NCI-H446 treated with DMSO at 0.1 percent for 48 hours (cell line): ENCODE data around the gene SOD2.
"Not testable (repeated sequence)": the region's sequence is repeated elsewhere in the genome, so short reads cannot be mapped to it uniquely, and the experiment has no call there.

Experiments
- DNase-seq: peaks from one replicate; lab custom pipeline; 2025; lab: John Stamatoyannopoulos, UW

The SOD2 gene

DNA sequence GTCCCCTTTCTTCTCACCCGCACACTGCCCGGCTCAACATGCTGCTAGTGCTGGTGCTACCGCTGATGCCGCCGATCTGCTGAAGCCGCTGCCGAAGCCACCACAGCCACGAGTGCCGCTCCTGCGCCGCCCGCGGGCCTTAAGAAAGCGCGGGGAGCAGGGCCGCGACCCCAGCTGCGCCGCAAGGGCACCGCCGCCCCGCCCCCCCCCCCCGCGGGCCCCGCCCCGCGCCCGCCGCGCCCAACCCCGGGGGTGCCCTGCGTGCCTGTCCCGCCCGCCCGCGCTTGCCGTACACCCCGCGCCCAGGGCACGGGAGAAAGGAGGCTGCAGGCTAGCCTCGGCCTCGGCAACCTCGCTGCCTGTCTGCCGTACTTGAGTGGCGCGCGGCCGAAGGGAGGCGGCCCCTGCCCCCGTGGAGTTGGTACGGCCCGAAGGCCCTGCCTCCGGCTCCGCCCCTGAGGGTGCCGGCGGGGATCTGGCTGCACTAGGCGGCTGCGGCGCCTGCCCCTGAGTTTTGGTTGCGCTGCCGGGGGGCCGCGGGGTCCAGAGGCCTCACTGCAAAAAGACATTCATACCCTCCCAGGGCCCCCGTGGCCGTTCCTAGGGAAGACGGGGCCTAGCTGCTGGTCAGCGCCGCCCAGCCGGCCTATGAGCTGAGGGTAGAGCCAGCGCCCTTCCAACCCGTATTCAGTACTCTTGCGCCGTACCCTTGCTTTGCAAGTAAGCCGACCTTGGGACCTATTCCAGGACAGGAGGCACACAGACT lies at the start of gene SOD2:
Gene SOD2 (minus strand): TSS at position 114 of the 766 bp plus-strand sequence. CDS start 74 bp downstream, at position 40.
- peak; percentile 47 for DNase-seq

DNA sequence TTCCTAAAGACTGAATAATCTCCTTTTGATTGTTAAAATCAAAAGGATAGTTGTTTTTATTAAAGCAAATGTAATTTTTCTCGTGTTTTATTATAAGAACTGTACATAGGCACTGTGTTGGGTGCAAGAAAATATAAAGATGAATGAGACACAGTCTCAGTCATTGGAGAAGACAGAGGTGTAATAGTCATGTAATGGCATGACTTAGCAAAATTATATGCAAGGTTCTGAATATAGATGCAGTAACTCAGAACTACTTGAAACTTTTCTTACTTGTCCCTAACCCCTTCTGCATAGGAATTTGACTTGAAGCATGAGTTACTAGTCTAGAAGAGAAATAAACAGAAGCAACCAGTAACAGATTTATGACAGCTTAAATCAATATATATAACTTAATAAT lies 49.1 kb upstream of the SOD2 start:
- no peak for DNase-seq

DNA sequence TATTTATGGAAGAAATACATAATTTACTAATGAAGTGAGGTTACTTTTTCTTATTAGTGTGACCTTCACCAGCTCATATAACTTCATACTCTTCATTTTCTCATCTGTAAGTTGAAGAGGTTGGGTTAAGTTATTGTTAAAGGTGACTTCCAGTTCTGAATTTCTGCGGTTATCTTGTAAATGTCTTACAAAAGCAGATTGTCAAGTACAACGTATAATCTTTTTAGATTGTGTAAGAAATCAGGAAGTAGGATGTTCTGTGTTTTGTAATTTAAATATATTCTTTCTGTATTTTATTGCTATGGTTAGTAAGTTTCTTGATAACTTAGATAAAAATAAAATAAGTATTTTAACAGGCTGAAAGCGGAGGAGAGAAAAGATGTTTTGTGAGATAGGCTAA lies 46.3 kb upstream of the SOD2 start:
- DNase-seq: no peak

DNA sequence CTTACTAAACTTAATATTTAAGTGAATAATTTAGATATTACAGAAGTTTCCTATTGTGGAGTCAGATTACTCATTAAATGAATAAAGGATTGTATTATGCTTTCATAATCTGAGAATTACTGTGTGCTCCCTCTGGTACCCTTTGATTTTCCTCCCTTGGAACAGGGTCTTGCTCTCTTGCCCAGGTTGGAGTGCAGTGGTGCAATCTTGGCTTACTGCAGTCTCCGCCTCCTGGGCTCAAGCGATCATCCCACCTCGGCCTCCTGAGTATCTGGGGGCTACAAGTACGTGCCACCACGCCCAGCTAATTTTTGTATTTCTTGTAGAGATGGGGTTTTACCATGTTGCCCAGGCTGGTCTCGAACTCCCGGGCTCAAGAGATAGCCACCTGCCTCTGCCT lies 43.9 kb upstream of the SOD2 start:
- no peak for DNase-seq

DNA sequence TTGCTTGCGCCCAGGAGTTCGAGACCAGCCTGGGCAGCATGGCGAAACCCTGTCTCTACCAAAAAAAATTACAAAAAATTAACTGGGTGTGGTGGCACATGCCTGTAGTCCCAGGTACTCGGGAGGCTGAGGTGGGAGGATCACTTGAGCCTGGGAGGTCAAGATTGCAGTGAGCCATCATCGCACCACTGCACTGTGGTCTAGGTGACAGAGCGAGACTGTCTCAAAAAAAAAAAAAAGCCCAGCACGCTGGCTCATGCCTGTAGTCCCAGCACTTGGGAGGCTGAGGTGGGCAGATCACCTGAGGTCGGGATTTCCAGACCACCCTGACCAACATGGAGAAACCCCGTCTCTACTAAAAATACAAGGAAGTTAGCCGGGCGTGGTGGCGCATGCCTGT lies 40.4 kb upstream of the SOD2 start:
- not testable (repeated sequence) for DNase-seq

DNA sequence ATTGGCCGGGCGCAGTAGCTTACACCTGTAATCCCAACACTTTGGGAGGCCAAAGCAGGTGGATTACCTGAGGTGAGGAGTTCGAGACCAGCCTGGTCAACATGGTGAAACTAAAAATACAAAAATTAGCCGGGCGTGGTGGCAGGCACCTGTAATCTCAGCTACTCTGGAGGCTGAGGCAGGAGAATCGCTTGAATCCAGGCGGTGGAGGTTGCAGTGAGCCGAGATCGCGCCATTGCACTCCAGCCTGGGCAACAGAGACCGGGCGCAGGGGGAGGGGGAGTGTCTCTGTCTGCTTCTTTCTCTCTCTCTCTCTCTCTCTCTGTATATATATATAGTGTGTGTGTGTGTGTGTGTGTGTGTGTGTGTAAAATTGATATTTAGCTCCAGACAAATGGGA lies 39.5 kb upstream of the SOD2 start:
- DNase-seq: not testable (repeated sequence)

DNA sequence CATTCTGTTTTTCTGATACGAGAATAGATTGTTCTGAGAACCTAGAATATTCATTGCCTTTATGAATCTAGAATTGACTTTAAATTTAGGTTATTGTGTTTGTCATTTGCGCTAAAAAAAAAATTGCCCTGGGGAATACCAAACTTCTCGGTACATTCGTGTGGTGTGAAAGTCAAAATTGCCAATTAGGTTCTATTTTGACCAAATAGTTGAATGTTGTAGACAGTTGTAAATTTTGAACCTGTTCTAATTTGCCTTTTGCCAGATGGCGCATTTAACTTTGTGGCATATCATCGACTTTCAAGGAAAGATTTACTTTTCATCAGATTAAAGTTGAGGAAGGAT lies 37.3 kb upstream of the SOD2 start:
- no peak for DNase-seq

DNA sequence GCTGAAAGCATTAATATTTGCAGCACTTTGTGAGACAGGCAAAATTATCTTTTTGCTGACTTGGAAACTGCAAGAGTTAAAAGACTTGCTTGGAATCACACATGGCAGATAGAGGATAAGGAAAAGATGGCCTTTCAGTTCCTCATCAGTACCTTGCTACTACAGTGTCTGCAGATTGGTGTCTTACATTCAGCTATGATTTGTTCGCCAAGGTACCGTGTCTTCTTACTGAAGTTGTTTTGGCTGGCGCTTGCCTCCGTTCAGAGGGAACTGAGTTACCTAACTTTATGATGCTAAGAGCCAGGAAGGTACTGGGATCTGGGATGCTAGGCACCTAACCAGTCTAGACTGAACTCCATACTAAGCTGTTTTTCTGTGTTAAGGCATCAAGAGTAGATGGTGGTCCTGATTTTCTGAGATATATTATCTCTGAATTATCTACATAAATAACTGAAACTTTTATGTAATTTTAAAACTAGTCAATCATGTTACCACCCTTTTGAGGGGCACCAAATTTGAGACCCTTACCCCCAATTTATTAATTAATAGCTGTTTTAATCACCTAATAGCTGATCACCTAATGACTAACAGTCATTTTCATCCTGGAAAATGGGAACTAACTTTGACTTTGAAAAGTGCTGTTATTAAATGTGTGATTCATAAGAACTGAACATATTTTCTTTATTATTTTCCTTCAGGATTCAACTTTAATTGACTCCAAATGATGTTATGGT lies 36.7 kb upstream of the SOD2 start:
- no peak for DNase-seq

DNA sequence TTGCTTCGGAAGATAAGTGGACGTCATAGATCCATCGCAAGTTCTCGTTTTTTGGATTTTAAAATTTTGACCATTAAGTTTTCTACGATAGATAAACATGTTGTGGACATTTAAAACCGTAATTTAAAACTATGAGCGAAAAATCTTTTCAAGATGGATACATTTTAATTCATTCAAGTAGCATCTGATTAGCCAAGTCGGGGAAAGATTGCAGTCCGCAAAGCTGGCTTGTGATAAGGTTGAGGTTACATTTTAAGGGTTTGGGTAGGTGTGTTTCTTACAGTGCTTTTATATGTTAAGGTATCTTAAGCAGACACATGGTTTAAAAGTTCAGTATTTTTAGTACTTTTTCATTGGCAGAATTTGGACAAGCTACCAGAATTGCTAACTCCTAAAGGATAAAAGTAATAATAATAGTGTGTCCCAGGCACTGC lies 35.5 kb upstream of the SOD2 start:
- no peak for DNase-seq

DNA sequence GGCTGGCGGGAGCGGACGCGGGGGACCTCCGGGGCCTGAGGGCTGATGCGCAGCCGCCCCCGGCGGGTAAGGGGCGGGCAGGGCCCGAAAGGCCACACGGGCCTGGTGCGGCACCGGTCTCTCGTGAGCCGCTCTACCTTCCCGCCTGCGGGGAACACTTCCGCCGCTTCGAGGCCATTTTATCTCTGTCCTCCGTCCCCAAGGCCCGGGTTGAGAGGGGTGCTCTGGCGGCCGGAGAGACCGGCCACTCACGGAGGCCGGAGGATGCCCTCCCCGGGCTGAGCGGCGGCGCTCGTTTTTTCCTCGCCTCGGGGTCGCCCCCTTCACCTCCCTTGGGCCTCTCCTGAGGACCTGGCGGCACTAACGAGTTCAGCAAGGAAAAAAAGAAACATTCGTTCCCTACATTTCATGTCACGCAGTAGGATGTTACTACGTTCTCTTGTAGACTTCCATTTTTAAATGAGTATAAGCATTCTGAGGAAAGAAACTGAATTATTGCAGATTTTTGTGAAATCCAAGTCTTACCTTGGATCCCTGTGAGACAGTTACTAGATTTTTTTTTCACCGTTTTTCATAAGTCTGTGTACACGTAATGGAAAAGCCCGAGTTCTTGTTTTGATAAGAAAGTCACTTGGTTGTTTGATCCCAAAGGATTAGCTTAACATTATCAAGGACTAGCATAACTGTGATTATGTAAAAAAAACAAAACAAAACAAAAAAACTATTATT lies 34.8 kb upstream of the SOD2 start:
- DNase-seq: no peak

DNA sequence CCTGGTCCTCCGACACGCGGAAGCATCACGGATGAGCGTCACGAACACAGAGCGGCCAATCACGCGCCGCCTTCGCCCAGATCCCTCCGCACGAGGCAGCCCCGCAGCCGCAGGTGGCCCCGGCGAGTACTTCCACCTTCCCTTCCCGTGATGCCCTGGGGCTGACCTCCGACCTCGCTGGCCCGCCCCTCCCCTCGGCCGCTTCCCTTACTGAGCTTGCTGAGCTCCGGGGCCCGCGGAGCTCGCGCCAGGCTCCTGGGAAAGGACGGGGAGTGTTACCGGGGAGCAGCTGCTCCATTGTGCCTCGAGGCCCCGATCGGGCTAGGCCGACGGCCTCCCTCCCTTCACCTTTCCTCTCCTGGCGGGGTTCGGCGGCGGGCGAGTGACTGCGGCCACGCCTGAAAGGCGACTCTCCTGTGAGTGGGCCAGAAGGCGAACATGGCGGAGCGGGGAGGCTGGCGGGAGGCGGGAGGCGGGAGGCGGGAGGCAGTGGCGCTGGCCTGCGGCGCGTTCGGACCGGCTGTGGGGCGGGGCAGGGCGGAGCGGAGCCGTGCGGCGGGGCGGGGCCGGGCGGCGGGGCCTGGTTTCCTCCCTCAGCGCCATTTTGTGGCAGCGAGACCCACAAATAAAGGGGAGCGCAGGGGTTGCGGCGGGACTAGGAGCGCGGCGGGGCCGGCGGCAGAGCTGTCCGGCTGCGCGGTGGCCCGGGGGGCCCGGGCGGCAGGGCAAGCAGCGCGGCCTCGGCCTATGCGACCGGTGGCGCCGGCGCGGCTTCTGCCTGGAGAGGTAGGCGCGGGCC lies 34.1 kb upstream of the SOD2 start, which contains the start of gene WTAP:
Gene WTAP (plus strand): TSS at position 589 of the 799 bp plus-strand sequence. CDS start 8,760 bp downstream, outside the sequence.
- peak; percentile 86 for DNase-seq

DNA sequence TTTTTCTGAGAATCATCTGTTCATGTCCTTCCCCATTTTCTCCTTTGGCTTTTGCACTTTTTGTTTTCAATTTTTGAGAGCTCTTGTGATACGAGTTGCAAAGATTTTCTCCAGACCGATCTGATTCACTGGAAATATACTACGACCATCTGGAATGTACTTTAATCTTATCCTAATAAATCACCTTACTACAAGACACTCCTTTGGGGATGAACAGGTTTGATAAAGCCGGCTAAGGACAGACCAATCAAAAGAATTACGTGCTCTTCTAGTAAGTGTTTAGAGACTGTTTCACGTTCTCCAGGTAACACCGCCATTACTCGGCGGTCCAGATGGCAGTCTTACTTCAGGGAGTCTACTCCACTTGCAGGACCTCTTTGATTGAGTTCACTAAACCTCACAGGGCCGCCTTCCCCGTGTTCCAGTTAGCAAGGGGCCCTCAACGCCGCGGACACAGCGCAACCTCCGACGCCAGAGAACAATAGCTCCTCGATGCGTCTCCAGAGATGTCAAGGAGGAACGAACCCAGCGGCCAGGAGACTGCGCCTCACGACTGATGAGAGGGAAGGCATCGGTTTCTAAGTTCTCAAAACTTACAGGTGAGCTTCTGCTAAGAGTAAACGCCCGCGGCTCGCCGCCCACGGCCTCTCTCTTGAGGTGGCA lies 33.3 kb upstream of the SOD2 start:
- no peak for DNase-seq

DNA sequence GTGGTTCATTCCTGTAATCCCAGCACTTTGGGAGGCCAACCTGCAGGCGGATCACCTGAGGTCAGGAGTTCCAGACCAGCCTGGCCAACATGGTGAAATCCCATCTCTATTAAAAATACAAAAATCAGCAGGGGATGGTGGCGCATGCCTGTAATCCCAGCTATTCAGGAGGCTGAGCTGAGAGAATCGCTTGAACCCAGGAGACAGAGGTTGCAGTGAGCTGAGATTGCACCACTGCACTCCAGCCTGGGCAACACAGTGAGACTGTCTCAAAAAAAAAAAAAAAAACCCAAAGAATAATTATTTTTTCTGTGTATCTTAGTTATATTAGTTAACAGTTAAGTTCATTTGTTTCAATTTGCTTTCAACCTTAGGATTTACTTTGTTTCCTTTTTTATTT lies 32.2 kb upstream of the SOD2 start:
- not testable (repeated sequence) for DNase-seq

DNA sequence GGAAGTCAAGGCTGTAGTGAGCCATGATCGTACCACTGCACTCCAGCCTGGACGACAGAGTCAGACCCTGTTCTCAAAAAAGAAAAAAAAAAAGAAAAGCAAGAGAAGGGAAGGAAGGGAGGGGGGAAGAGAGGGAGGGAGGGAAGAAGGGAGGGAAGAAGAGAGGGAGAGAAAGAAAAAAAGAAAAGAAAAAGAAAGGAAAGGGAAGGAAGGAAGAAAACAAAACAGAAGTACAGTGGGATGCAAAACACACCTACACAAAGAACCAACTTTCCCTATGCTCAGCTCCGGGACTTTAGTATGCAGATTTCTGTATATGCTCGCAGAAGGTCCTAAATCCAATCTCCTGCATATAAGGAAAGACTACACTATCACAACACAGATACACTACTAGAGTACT lies 31.7 kb upstream of the SOD2 start:
- no peak for DNase-seq

DNA sequence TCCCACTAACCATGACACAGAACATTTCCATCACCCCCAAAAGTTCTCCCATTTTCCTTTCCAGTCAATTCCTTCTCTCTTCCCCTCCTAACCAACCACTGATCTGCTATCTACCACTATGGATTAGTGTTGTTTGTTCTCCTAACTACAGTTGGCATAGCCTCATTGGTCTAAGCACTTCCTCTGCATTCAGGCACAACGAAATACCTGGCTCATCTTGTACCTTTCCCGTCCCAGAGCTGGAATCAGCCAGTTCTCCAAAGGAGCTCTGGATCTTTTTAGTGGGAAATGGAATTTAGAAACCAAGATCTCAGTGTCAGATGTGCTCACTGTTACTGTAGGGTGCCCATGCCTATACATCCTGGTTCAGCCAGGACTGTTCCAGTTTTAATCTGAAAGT lies 30.2 kb upstream of the SOD2 start:
- DNase-seq: no peak

DNA sequence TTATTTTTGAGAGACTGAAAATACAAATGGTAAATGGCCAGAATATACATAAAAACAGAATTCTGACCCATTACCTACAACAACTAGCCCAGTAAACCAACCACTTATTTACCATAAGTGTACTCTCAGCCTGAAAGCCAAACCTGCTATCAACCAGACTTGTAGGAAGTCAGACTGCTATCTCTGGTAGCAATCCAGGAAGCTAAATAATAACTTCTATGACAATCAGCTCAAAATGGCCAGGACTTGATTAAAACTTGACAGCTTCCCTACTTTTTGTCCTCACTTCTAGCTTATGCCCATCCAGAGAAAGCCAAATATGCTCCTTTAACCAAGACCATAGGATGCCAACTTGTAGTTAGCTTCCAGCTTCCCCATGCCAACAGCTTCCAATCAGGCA lies 29.6 kb upstream of the SOD2 start:
- no peak for DNase-seq

DNA sequence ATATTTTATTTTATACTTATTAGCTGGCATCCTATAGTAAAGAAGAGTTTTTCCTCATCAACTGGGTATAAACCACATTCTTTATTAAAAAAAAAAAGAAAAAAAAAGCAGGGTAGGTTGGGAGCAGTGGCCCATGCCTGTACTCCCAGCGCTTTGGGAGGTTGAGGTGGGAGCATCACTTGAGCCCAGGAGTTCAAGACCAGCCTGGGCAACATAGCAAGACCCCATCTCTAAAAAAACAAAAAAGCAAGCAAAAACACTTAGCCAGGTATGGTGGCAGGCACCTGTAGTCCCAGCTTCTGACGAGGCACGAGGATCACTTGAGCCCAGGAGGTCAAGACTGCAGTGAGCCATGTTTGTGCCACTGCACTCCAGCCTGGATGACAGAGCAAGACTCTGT lies 28.9 kb upstream of the SOD2 start:
- not testable (repeated sequence) for DNase-seq

DNA sequence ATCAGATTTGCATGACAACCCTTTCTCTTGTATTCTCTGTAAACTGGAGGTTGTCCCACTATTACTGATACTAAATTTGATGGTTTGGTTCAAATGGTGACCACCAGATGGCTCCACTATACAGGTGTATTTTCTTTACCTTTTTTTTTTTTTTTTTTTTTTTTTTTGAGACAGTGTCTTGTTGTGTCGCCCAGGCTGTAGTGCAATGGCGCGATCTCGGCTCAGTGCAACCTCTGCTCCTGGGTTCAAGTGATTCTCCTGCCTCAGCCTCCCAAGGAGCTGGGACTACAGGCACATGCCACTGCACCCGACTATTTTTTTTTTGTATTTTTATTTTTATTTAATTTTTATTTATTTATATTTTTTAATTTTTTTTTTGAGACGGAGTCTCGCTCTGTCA lies 27.7 kb upstream of the SOD2 start:
- DNase-seq: no peak

DNA sequence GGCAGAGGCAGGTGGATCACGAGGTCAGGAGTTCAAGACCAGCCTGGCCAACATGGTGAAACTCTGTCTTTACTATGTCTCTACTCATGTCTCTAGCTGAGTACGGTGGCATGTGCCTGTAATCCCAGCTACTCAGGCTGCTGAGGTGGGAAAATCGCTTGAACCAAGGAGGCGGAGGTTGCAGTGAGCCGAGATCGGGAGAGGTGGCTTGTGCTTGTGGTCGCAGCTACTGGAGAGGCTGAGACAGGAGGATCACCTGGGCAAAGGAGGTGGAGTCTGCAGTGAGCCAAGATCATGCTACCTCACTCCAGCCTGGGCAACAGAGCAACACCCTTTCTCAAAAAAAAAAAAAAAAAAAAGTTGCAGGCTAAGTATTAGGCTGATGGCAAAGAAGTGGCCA lies 26.2 kb upstream of the SOD2 start:
- DNase-seq: no peak

DNA sequence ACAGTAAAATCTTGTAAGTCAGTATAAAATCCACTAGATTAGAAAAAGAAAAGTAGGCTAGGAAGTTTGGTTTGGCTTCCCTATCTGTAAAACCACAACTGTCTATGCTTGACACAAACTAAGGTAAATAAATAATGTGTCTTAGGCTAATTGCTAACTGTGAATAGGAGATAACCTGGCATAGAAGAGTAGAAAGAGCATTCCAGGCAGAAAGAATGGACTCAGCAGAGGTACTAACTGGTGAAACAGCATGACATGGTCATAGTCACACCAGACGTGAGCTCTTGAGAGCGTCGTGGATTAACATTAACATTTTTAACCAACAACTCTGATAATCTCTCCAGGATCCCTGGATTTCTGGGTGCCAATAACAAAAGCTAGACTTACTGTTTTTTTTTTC lies 25.6 kb upstream of the SOD2 start:
- no peak for DNase-seq
